ENCODE measurements around the gene OPRL1.
"Not testable (repeated sequence)": the region's sequence is repeated elsewhere in the genome, so short reads cannot be mapped to it uniquely, and the experiment has no call there.

OPRL1 gene

DNA sequence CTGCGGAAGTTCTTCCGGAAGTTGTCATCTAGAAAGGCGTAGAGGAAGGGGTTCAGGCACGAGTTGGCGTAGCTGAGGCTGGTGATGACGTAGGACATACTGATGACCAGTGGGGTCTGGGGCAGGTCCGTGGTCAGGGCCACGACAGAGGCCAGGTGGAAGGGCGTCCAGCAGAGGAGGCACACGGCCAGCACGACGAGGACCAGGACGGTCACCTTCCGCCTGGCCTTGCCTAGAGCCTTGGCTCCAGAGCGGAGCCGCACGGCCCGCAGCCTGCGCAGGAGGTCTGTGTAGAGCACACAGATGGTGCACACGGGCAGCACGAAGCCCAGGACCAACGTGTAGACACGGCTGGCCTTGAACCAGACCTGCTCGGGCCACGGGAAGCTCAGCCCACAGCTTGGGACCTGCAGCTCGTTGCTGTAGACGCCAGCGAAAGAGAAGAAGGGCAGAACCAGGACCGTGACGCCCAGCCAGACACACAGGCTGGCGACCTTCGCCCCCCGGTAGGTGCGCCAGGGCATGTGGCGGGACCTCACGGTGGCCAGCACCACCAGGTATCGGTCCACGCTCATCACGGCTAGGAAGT lies 26.1 kb downstream of the OPRL1 start:
- no peak for DNase-seq

DNA sequence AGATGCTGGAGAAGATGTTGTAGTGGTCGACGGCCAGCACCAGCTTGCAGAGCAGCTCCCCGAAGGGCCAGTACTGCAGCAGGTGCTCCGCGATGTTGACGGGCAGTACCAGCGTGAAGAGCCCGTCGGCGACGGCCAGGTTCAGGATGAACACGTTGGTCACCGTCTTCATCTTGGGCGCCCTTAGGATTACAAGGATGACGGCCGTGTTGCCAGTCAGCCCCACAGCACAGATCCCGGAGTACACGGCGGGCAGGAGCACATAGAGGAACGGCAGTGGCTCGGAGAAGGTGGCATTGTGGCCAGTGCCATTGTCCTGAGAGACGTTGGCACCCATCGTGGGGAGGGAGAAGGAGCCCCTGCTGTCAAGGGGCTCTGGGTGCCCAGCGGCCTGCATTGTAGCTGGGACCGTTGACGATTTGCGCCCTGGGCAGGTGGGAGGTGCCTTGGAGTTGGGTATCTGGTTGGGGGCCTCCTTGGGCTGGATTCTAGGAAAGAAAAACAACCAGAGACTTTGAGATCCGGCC lies 26.6 kb downstream of the OPRL1 start:
- no peak for DNase-seq

DNA sequence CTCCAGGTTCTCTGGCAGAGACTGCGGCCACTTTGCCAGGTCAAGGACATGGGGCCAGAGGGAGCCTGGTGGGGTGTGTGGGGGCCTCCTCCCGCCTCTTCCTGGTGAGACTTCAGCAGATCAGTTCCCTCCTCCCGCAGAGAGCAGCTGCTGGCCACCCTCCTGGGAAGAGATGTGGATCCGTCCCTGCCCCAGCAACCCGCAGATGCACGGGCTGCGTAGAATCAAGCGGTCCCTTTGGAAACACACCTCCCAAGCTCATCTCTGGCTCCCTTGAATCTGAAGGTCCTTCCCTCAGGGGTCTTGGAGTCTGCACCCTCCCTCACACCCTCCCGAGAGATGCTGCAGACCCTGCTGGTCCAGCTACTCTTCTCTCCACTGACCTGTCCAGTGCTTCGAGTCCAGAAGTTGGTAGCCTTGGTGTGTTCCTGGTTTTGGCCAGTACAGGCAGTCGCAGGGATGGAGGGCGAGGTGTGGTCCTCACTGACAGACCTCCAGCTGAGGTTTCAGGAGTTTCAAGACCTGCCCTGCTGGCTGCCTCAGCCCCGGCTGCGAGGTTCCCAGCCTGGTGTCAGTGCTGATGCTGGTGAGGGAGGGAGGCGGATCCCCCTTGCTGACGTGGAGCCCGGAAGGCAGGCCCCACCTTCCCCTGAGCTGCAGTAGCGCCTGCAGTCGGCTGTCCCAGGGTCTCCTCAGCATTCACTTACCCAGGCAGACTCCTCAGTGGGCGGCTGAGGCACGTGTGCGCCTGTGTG lies 27.3 kb downstream of the OPRL1 start, which contains the start of gene NPBWR2:
NPBWR2 (minus strand) TSS at position 585 of the 755 bp plus-strand sequence. CDS start 734 bp downstream, outside the sequence.
- DNase-seq, result no peak

DNA sequence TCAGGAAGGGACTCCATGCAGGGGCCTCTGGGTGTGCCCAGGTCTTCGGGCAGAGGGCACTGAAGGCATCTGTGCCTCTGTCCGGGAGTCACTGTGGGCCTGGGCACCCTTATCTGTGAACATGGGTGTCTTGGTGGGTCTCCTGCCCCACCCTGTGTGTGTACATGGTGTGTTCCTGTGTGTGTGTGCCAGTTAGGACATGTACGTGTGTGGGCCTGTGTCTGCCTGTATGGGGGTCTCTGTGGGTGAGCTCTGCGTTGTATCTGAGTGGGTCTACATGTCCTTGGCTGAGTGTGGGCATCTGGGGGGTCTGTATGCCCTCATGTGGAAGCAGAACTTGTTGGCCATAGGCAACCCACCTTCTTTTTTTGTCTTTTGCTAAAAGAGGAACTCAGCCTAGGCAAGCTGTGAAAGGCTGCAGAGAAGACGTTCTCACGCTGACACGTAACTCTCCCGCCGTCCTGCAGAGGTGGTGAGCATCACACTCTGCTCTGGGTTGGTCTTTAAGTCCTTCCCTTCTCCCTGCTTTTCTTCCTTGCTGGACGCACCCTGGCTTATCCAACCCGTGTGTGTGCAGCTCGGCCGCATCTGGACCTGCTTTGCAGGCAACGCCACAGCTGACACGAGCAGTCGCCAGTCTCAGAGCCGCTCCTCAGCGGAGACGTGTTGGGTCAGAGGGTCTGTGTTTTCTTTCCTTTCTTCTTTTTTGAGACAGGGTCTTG lies 28.0 kb downstream of the OPRL1 start:
- no peak for DNase-seq

DNA sequence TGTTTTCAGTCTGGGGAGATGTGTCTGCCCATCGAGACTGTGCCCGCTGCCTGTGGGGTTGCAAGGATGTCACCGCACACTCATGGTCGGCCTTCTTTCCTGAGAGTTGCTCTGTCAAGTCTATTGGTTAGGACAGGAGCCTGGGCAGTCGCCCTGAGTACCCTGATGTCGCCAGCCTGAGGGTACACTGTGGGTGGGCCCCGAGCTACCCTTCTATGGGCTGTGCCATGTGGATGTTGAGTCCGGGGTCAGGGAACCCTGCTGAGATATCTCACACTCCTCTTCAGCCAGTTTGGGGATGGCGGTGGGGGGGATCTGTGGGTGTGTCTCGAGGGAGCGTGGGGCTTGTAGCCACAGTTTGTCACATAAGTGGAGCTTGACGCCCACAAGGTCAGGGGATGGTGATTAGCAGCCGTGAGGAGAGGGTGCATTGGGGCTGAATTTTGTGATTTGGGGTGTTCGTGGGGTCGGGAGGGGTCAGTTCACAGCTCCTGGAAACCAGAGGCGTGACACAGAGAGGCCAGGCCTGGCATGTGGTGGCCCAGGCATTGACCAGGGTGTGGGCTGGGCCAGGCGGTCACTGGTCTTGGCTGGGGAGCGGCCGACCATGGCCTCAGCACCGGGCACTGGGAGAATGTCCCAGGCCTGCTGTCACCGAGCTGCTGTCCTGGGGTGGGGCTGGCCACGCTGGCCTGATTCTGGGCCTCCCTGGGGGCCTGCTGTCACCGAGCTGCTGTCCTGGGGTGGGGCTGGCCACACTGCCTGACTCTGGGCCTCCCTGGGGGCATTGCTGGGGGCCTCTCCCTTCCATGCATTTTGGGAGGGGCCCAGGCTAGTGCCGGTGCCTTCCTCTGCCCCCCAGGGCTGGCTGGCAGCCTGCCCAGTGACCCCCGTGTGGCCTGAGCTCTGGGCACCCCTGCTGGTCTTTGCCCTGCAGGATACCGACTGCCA lies 29.1 kb downstream of the OPRL1 start:
- DNase-seq, result no peak

DNA sequence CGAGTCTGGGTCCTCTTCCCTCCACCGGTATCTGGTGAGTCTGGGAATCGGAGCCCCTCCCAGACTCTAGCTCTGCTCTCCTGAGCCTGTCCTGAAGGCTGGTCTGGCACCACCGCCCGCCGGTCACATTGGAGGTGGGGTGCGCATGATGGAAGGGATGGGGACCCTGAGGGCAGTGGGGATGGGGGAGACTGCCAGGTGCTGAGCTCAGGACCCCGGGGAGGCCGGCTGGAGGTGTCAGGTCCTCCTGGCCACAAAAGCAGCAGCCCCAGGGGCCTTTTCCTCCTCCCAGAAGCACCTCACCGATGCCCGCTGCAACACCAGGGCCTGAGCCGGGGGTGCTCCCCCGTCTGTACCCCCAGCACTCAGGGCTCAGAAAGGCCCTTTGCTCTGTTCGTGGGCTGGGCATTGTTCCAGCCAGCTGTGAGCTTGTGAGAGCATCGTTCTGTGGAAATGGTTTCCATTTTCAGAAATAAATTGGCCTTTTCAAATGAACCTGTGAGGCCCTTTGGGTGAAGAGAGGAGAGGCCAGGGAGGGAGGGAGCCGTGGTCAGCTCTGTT lies 30.0 kb downstream of the OPRL1 start:
- no peak for DNase-seq

DNA sequence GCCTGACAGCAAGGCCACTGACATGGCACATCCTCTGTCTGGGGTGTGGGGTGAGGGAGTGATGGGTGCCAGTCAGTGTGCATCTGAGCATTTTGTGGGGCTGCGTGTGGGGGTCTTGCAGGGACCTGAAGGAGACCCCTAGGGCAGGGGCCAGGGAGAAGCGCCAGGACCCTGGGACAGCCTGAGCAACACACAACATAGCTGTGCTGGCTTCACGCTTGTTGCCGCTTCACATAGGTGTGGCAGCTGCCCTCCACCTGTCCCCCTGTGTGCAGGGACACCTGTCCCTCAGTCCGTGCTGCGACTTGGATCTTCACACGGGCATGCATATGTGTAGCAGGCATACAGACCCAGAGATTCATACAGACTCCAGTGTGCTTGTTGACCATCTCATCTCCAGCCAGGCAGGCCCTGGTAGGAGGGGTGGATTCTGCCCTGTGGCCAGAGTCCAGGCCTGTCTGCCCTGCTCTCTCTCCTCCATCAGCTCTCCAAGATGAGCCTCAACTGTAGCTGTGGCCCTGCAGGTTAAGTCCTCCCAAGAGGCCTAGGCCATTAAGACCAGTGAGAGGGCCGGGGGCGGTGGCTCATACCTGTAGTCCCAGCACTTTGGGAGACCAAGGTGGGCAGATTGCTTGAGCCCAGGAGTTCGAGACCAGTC lies 30.7 kb downstream of the OPRL1 start:
- no peak for DNase-seq

DNA sequence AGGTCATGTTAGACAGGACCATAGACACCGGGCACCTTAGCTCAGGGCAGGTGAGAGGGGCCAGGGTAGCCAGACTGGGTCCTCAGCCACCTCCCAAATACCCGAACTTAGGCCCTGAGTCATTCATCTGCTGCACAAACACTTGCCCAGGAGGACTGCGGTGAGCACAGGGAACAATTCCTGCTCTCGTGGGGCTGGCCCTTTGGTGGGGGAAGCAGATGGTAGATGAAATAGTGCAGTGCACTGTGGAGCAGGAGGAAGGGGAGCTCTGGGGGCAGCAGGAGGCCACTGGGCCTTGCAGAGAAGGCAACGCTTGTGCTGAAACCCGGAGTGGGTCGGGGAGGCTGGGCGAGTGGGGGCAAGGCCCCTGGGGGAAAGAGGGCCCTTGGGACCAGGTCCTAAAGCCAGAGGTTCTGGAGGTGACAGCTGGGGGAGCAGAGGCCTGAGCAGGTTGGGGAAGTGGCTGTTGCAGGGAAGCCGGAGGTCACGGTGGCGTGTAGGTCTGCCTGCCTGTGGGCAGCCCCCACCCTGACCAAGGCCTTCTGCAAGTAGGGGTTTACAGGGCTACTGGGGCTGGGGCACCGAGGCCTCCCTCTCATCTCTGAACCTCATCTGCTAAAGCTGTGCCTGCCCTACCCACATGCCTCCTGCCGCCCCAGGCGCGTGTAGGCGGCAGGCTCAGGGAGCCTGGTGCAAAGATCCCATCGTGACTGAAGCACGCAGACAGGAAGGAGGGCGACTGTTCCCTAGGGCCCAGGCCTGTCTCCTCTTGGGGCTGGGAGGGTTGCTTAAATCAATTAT lies 32.2 kb downstream of the OPRL1 start:
- DNase-seq, result peak; percentile 32

DNA sequence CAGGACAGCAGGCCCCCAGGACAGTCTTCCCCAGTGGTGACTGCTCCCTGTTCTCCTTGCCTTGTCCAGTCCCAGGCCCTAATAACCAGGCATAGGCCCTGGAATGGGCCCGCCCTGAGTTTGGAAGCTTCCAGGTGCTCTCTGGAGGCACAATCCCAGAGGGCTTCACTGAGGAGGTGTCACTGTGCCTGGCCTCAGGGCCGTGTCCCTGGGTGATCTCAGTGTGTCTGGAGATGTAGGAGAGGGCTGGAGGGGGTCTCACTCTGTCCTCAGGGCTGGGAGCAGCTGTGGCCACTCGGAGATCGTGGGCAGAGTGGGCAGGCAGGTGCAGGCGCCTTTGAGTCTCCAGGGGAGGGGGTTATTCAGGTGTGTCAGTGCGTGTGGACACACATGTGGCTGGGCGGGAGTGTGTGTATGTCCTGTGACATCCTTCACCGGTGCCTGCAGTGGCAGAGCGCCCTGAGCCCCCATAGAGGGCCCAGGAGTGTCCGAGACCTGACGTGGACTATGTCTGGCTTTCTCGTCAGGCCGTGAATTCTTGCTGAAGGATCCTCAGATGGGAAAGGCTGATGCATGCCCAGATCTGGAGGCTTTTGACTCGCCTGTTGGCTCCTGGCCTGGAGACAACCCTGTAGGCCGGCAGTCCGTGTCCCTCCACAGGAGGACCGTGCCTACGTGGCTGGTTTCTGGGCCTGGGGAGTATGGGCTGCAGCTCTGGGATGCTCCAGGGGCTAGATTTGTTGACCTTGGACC lies 33.0 kb downstream of the OPRL1 start:
- DNase-seq, result no peak

DNA sequence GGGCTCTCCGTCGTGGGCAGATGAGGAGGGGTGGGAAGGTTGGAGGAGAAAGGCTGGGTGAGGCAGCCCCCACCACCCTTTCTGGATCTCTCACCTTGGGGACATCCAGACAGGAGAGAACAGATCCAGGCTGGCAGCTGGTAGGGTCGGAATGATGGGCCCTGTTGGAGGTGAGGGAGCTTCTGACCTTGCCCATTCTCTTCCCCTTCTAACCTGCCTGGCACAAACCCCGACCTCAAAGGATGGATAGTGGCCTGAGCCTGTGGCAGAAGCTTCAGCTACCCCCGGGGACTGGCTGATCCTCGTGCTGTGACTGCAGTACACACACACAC lies 33.5 kb downstream of the OPRL1 start:
- DNase-seq, result no peak

DNA sequence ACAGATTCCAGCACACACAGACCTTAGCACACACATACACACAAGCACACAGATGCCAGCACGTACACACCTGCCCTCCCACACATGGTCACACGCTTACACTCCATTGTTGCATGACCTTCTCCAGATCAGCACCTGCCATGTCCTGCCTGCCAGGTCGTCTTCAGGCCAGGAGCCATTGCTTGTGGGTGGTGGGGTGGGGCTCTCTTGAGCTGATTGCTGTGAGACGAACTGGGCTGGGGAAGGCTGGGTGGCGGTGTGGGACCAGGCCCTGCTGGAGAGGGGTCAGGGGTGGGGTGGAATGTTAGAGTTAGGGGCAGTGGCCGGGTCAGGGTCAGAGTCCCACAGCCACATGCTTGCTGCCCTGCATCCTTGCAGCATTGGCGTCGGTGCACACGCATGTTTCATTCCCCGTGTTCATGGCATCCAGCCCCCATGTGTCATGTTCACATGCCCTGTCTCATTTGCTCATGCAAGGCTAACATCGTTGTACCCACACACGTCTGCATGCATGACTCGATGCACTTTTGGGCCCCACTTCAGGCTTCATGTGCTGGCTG lies 34.0 kb downstream of the OPRL1 start:
- no peak for DNase-seq

DNA sequence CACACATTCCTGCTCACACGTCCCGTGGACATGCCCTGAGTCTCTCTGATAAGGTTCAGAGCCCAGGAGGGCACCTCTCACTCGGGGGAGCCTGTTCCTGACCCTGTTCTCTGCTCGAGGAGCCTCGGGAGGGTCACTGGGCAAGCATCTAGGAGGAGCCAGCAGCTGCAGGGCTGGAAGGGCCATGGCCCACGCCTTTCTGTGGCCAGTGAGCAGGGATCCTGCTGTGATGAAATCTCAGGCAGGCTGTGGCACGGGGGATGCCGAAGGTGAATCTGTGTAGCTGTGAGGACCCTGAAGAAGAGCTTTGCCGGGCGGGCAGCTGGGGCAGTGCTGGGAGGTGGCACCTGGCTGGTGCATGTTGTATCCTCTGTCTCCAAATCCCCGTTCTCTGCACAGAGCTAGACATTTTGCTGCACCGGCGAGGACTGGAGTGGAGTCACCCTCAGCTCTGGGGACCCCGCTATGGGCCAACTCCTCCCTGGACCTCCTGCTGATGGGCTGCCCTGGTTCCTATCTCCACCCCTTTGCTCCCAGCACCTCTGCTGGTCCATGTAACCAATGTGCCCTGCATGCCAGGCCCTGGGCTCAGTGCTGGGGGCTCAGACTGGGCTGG lies 34.6 kb downstream of the OPRL1 start:
- no peak for DNase-seq

DNA sequence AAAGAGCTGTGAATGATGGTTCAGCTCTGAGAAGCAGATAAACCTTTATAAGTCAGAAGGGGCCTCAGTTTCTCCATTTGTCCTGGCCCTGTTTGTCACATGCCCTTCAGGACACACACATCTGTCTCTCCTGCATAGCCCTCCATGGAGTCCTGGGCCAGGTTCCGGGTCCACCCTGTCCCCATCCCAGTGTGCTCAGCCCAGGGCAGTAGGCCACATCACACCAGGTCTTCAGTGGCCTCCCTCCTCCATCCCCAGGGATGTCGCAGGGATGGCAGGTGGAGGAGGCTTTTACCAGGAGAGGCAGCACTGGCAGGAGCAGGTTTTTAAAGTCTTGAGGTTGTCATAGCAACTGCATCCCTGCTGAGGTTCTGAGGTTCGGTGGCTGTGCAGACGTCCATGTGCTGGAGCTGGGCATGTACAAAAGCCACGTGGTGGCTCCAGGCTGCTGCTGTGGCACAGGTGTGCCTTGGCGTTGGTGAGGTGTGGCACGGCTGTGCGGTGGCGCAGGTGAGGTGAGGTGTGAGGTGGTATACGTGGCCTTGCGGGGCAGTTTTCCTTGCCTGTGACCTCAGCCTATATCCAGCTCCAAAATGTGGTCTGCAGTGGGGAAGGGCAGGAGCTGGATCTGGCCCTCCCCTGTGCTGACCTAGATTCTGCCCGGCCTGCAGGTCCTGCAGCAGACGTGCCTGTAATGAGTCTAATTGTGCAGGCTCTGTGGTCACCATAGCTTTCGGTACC lies 35.5 kb downstream of the OPRL1 start:
- no peak for DNase-seq

DNA sequence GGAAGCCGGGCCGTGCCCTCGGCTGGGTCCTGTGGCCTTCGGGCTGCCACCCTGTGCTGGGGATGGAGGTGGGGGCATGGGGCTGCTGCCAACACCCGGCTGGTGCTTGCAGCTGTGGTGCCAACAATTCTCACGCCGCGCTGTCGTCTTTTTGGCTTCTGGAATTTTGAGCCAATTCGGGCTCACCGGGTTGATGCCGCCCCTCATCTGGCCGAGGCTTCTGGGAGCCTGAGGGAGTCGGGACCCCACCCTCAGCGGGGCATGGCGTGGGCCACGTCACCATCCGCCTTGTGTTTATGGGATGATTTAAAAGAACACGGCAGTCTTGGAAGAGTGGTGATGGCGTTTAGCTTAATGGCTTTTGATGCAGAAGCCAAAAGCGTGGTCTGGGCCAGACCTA lies 36.1 kb downstream of the OPRL1 start:
- no peak for DNase-seq

DNA sequence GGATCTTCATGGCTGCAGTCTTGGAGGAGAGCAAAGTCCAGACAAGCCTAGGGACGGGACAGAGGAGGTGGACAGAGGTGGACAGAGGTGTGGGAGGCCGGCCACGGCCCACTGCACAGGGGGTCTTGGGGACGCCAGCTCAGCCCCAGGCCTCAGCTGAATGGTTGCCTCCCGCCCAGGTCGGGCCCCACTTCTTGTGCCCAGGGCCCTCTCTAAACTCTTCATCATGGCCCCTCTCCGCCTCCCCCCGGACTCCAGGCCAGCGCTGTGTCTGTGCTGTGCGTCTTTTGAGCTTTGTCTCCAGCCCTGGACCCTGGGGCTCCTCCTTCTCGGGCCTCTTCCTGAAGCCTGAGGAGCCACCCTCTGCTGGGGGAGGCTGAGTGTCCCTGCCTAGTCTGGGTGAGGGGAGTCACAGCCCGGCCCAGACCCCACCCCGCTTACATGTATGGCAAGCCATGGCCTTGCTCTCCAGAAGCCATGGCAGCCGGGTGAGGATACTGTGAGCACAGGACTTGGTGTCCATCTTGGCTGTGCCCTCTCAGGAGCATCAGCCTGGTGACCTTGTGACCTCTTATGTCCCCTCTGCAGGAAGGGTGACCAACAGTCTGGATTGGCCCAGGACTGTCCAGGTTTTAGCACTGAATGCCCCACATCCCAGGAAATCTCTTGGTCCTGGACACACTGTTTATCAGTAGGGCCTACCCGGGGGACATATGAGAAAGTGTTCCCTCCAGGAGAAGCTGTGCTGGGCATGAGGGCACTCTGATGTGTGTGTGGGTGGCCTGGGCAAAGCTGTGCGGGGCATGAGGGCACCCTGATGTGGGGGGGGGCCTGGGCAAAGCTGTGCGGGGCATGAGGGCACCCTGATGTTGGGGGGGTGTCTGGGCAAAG lies 36.9 kb downstream of the OPRL1 start:
- DNase-seq, result no peak

DNA sequence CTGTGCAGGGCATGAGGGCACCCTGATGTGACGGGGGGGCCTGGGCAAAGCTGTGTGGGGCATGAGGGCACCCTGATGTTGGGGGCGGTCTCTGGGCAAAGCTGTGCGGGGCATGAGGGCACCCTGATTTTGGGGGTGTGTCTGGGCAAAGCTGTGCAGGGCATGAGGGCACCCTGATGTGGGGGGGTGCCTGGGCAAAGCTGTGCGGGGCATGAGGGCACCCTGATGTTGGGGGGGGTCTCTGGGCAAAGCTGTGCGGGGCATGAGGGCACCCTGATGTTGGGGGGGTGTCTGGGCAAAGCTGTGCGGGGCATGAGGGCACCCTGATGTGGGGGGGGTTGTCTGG lies 37.5 kb downstream of the OPRL1 start:
- DNase-seq, result not testable (repeated sequence)

DNA sequence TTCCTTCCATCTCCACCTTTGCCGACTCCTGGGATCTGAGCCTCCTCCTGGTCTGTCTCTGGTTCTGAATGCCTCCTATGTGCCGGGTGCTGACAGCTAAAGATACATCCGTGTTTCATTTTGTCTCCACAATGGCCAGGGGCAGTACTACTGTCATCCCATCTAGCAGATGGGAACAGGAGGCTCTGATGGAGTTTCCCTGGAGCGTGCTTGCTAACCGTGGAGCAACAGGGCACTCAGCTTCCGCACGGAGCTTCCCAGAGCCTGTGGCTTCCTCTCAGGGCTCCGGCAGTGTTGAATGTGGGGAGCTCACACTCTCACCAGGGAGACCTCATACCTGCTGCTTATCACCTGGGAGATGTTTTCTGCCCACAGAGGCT lies 39.4 kb downstream of the OPRL1 start:
- no peak for DNase-seq
